Measurements from ENCODE around the gene TACO1.

The TACO1 gene

DNA sequence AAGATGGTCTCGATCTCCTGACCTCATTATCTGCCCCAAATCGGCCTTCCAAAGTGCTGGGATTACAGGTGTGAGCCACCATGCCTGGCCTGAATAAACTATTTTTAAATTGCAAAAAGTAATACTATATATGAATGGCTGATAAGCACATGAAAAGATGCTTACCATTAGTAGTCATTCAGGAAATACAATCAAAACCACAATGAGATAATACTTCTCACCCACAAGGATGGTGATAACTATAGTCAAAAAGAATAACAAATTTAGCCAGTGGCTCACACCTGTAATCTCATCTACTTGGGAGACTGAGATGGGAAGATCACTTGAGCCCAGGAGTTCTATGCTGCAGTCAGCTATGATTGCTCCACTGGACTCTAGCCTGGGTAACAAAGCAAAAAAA lies 2.4 kb upstream of the TACO1 start:
- DNase-seq (ENCODE audit: low read depth in 2 of 2), result no peak

DNA sequence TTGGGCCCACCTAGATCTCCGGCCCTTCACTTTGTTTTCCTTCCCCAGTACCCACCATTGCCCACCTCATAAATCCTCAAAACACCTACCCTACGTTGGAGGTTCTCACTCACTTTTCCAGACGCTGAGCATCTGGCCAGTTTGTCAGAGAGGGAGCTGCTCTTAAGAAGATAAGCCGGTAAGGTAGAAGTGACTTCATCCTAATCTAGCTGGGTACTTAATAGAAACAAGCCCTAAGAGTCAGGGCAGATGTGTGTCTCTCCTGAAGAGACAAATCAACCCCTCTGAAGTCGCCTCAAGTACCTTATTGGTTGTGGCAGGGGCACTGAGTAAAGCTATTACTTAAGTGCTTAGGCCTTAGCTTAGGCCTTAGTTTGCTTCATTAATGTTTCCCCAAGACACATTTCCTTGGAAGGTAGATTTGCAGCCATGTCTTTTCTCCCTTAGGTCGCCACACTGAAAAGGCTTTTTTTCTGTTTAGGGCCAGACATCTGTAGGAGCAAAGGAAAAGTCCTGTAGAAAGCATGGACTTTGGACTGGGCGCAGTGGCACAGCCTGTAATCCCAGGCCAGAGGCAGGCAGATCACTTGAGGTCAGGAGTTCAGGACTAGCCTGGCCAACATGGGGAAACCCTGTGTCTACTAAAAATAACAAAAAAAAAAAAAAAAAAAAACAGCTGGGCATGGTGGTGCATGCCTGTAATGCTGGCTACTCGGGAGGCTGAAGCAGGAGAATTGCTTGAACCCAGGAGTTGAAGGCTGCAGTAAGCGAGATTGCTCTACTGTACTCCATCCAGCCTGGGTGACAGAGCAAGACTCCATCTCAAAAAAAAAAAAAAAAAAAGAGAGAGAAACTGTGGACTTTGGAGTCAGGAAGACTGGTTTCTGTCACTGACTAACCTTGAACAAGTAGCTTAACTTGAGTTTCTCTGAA lies 1.0 kb downstream of the TACO1 start:
- DNase-seq (ENCODE audit: low read depth in 2 of 2), result no peak

DNA sequence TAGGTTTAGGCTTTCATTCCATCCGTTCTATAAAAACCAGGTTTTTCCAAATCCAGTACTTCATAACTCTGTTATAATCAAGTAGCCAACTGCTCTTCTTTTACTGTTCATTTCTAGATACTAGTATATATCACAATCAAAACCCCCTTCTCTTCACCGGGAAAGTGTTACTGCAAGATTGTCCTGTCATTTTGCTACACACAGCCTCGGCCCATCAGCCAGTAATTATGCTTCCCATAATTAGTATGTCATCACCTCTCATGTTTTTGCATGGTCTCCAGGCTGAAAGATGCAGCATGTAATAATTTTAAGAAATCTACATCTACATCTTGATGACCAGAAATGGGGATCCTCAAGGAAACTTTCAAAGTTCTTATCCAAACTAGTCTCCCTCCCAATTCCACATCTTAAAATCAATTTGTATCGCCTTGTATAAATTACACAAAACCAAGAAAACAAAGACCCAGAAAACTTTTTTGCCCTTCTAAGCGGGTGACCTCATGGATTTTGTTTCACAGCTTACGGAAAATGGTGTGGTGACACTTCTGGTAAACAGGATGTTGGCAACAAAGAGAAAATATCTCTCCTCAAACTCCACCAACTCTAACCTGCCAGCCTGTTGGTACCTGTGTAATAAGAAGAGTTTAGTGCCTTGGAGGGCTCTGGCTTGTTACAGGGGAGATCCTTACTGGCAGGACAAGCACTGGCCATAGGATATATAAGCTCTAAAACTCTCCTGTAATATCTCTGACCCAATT lies 9.3 kb downstream of the TACO1 start:
- no peak for DNase-seq (ENCODE audit: low read depth in 2 of 2)

DNA sequence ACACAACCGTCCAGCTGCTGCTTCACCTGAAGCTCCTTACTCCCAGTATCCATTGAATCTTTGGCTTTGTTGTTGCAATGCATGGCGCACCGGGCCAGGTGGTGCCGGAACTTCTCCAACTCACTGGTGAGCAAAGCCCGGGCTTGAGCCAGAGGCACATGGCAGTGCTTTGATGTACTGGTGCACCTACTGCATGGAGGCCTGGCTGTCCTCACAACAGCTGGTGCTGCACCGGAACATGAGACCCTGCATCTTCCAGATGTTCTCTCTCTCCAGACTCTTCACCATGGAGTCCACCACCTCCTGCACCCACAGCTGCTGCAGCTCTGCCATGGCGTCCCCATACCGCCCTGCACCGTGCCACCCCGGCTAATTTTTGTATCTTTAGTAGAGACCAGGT lies 10.2 kb downstream of the TACO1 start:
- no peak for DNase-seq (ENCODE audit: low read depth in 2 of 2)

DNA sequence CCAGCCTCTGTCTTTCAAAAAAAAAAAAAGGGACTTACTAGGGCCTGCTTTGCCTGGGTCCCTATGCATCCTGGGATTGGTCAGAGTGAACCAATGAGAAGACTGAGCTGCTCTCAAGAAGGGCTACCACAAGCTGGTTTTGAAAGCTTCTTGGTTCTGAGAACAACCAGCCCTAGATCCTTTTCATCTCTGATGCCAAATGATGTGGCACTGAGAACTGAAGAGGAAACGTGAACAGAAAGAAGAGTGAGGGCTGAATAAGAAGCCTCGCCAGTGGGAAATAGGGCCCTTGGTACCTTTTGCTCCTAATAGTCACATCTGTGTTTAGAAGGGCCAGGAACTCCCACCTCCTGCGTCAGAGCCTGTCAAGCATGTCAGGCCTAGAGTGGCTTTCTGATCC lies 10.7 kb downstream of the TACO1 start:
- no peak for DNase-seq (ENCODE audit: low read depth in 2 of 2)

DNA sequence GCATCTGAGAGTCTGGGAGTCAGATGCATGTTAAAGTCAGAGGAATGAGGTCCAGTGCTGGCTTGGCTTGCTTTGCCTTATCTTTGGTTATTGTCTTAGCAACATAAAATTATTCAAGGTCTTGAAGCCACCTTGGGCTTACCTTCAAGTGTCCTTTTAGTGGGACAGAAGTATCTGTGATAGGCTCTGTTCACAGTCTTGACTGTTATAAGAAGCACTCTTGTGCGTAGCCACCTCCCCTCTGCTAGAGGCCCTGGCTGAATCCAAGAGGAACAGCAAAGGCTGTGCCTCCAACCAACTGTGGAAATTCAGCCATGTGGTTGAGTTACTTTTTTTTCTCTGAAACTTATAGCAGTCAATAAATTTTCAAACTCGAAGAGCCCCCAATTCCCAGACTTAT lies 13.0 kb downstream of the TACO1 start:
- no peak for DNase-seq (ENCODE audit: low read depth in 2 of 2)

DNA sequence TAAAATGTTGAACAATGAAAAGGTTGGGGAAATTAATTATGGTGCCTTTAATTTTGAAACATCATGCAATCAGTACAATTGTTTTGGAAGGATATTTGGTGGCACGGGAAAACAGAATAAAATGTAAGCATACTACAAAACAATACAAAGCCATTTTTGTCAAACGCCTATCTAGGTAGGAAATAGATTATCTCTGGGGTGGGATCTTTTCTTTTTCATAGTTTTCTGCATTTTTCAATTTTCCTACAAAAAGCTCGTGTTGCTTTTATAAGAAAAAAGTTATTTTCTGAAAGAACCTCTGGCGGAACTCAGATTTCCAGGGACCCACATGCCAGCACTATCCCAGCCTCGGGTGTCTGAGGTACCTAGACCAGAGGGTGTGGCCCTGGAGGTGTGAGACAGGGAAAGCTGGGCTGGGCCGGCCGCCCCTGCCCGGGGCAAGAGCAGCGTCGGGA lies 20.6 kb downstream of the TACO1 start:
- no peak for DNase-seq (ENCODE audit: low read depth in 2 of 2)

DNA sequence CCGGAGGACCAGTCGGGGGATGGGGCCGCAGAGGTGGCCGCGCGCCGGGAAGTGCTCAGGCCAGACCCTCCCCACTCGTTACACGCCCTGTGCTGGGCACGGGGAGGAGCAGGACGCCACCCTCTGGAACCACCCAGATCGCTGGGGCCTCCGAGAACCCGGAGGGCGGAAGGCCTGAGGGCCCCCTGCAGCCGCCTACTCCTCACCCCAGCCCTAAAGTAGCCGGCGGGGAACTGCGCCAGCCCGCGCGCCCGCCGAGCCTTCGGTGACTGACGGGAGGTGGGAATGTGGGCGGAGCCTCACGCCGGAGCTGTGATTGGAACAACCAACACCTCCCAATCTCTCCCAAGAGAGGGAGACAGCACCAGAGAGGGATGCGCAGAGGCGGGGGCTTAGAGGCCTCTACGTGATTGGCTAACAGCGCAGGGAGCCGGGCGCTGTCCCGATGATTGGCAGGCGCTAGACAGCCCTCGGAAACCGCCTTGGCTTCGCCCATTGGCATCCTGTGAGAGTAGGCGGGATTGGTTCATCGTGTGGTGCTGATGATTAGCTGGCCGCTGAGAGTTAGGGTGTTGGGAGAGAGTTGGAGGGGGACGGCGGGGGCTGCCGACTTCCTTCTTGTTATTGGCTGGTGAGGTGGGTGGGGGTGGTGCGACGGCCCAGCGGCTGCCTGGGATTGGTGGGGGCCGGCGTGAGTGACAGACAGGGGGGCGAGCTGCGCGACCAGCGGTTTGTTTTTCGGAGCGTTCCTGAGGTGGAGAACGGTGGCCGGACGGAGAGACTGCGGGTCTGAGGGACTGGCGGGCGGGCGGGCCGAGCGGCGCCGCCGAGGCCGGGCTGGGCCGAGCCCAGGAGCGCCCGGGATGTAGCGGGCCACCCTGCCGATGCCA lies 21.2 kb downstream of the TACO1 start, which contains the start of gene MAP3K3:
Gene MAP3K3, plus strand, starts transcription at position 734 of the 890 bp plus-strand sequence. CDS start 343 bp downstream, outside the sequence.
- DNase-seq (ENCODE audit: low read depth in 2 of 2), result peak; percentile 94 to 96

DNA sequence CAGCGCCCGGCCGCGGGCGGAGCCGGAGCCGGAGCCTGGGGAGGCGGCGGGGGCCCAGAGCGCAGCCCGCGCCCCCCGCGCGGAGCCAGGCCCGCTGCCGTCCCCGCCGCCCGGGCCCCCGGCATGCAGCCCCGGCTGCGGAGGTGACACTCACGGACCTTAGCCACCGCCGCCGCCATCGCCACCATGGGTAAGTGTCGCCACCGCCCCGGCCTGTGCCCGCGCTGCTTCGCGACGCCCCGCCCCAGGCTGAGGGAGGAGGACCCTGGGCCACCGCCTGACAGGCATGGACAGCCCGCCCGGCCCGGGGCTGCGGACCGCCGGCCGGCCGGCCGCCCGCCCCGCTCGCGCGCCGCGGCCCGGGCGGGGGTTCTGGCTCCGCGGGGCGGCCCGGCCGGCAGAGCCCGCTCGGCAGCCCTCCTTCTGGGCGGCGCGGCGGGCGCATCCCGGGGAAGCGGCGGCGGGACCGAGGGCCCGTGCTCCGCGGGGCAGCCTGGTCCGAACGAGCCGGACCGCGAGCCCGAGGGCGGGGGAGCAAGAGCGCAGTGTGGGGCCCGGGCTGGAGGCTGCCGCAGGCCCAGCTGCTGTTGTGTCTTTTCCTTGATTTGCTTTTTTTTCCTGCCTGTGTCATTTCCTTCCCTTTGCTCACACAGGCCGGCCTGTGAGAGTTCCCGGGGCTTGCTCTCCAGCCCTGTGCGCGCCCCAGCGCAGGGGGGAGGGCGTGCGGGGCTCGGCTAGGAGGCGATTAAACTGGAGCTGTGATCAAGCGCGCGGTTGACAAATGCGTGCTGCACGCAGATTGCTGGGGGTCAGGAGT lies 22.1 kb downstream of the TACO1 start:
- DNase-seq (ENCODE audit: low read depth in 2 of 2), result peak; percentile 17 to 47

DNA sequence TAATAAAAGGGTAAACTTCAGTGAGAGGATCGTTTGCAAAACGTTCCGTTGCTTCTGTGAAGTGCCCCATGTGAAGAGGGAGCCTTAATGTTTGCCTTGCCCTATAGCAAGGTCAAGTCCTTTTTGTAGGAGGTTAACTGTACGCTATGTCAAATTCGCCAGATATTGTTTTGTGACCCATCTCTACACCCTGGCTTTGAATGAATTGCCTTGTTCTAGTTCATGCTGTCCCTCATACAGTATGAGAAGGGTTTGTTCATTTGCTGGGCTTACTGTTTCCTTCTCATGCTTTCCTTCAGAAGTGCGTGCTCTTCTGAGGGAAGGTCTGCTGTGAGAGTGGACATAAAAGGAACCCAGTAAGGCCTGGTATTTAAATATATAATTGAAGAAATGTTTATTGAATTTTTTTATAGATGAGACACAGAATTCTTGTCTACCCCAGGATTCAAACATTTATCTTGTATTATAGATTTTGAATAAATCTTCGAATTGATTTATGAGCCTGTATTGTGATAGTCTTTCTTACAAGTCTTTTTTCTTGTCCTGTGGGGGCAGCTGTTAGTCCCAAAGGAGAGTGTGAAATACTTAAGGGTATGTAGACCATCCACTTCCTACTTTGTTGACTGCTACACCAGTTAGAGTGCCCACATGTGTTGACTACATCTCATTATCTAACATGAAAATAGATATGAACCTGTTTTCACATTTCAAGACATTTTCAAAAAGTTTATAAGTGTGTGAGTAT lies 23.3 kb downstream of the TACO1 start:
- DNase-seq (ENCODE audit: low read depth in 2 of 2), result no peak

DNA sequence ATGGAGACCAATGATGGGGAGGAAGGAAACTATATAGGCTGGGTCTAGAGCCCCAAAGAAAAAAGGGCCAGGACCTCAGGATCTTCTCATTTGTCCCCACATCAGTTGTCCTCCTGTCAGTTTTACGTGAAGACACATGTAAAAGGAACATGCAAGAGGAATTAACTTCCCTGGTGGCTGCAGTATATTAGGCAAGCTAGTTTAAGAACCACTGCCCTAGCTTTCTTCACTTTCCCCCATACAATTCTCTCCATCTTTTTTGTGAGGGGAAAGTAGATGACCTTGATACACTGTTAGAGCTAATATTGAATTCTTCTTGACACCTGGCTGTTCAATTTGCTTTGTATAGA lies 23.8 kb downstream of the TACO1 start:
- no peak for DNase-seq (ENCODE audit: low read depth in 2 of 2)

DNA sequence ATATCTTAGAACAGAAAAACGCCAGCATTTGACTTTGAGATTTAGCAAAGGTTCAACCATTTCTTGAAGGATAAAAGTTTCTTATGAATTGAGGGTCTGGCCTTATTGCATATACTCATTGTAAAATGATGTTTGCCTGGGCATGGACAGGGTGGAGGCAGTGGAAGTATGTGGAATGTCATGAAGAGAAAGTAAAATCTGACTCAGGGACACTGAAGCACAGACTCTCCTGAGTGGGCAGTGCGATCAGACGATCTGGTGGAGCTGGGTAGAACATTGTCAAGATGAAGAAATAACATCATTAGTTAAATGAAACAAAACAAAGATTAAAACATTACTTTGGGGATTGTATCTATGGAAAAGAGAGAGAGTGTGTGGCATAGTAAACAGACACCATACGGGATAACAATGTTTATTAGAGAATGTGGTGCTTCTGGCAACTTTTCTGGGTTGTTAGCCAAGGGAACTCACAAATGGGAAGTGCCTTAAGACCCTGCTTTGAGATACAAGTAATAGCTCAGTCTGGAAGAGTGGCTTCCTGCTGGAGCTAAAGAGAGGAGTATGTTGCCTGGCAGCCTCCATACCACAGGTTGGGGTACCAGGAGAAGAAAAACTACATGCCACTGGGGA lies 26.0 kb downstream of the TACO1 start:
- DNase-seq (ENCODE audit: low read depth in 2 of 2), result no peak

DNA sequence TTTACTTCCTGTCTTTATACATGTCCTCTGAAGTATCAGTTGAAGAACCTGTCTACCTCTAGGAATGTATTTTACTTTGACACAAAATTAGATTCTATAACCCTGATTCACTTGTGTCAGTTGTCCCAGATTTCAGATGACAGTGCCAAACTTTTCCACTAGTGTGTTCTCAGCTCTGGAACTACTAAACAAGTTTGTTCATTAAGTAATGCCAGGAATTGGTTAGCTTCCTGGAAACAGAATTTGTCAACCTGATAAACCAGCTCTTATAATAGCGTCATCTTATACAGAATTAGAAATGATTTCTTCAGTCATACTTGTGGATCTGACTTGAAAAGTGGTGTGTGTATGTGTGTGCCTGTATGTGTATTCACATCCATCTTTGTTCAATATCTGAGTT lies 28.9 kb downstream of the TACO1 start:
- DNase-seq (ENCODE audit: low read depth in 2 of 2), result no peak

DNA sequence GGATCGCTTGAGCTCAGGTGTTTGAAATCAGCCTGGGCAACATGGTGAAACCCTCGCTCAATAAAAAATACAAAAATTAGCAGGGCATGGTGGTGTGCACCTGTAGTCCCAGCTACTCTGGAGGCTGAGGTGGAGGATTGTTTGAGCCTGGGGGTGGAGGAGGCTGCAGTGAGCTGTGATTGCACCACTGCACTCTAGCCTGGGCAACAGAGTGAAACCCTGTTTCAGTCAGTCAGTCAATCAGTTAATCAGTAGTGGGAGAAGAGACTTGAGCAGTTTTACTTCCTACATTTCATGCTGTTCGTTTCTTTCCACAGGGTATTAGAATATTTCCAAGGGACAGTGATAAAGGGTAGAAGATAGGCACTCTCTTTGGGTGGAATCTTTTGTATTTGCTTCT lies 30.4 kb downstream of the TACO1 start:
- no peak for DNase-seq (ENCODE audit: low read depth in 2 of 2)

DNA sequence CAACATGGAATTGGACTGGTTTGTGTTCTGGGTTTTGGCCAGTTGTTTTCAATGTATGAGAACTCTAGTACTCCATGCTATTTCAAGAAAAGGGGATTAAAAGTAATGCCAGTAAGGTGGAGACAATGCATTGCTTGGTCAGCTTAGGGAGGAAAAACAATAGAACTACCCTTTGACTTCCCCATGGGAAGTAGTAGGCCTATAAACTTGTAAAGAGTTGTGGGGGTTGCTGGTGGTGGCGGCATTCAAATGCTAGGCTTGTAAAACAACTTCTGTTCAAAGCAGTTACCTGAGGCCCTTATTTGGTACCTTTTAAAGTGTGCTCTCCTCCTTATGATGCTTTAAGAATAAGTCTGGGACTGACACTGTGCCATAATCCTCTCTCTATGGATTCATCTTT lies 30.9 kb downstream of the TACO1 start:
- no peak for DNase-seq (ENCODE audit: low read depth in 2 of 2)

DNA sequence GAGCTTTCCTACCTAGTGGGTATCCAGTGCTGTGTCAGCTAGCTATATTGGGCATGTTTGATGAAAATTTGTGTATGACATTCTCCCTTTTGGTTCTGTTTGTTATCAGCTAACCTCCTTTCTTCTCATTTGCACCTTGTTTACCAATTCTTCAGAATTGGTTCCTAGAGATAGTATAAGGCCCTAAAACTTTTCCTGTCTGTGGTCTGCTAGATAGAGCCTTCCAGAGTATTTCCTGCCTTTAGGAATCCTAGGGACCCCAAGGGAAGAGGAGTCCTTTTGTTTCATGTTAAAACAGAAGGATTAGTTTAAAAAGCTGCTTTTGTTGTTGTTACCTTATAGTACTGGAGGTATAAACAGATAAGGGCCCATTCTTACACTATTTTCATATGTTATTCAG lies 33.0 kb downstream of the TACO1 start:
- DNase-seq (ENCODE audit: low read depth in 2 of 2), result no peak

DNA sequence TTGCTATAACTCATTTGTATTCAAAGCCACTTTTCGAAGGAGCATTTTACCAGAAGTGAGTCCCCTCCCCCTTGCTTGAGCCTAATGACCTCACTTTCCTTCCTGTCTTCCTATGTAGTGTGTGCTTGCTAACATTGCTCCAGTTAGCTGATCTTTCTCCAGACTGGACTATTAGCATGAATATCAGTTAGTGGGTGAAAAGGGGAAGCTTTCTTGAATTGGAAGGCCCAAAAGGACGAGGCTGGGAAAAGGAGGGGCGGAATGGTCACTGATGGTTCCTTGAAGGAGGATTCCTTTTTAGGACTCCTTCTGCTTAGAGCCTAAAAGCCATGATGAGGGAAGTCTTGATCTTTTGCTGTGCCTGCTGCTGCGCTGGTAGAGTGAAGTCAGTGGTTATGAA lies 33.5 kb downstream of the TACO1 start:
- no peak for DNase-seq (ENCODE audit: low read depth in 2 of 2)

DNA sequence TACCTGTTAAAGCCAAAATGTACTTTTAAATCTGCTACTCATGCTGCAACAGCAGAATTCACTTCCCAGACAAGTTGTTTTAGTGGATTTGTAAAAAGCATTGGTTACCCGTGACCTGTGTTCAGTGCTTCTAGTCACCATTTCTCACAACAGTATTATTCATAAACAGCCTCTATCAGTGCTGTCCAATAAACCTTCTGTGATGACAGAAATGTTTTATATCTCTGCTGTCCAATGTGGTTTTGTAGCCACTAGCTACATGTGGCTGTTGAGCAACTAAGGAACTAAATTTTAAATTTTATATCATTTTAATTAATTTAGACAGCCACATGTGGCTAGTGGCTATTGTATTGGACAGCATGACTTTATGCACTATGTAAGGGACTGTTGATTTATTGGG lies 34.1 kb downstream of the TACO1 start:
- no peak for DNase-seq (ENCODE audit: low read depth in 2 of 2)

DNA sequence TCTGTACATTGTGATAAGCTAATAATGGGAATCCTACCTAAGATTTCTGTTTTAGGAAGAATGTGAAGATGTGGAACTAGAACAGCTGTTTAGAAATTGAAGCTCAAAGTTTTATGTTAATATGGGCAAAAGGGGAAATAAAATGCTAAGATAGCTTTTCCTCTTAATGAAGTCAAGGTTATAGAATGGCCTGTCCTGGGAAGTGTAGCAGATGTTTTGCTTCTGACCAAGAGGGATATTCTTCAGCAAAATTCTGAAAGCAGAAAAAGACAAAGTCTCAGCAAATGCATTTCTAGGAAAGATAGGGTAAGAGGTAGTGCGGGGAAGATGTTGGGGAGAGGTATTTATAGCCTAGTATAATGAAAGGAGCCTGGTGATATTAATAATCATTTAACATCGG lies 34.6 kb downstream of the TACO1 start:
- DNase-seq (ENCODE audit: low read depth in 2 of 2), result no peak

DNA sequence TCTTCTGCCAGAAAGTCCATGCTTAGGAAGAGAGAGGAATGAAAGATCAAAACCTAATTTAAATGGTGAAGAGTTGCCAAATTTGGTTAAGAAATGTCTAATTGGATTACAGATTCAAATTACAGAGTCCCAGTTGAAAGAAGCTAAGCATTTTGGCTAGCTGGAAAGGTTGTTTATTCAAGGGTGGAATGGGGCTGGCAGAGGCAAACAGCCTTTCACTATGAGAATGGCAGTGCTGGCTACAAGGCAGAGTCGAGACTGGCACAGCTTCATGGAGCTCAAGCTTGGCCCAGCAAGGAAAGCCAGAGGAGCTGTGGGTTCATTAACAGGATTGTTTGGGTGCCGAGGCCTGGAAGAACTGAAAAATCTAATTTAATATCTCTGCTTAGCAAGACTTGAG lies 35.1 kb downstream of the TACO1 start:
- no peak for DNase-seq (ENCODE audit: low read depth in 2 of 2)

All from stimulated activated CD4-positive, alpha-beta T cell treated with anti-CD3 and anti-CD28 coated beads, Interleukin-12 subunit alpha, Interleukin-12 subunit beta, amount 100 ng/mL, for 24 hours (primary cell).